ENCODE data around the gene PSMG3. TPM values are rescaled to one million over a fixed set of nuclear protein-coding genes. Genes with fewer than 3 reads are reported as not detected.

Gene PSMG3
- polyA plus RNA-seq, 2 donors, result 66.9 to 72.3 TPM

DNA sequence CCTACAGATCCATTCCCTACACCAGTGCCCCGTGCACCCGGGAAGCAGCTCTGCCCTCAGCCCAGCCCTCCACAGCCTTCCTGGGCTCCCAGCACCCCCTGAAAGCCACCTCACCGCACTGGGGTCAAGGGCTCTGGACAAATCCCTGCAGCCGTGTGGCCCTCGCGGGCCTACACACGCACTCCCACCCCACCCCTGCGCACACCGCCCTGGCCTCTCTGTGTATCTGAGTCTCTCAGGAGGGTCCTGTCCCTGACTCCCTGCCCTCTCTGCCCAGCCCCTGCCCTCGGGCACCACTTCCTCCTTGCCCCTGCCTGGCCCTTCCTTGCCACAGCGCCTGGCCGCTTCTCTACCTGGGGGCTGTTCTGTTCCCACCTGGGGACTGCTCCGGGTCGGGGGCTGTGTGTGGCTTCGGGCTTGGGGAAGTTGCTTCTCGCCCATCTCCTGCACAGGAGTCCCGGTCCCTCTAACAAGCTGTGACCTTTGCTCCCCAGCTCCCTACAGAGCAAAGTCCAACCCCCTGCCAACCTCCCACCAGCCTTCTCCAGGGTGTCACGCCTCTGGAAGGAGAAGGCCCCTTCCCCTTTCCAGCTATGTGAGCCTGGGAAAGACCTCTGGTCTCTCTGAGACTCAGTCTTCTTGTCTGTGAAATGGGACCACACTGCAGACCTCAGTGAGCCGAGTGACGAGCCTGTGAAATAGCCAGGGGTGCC, 15.3 kb downstream of the PSMG3 start:
- 70 to 82% methylated on average over 19 to 20 of the region's 20 CpGs for WGBS, 2 donors
- H3K9me3 ChIP-seq (ENCODE audit: control insufficient read depth in 2 of 2, insufficient read depth in 1 of 2, low read depth in 1 of 2, low read length in 1 of 2), result no peaks in the 10 kb centered on the region
- peaks cover 4 to 20% of the 10 kb centered on the region in 2 donors for H3K4me1 ChIP-seq (ENCODE audit: control insufficient read depth in 2 of 2, insufficient read depth in 2 of 2, low read length in 1 of 2)
- peaks cover 0 to 34% of the 10 kb centered on the region in 2 donors for H3K36me3 ChIP-seq (ENCODE audit: control insufficient read depth in 2 of 2, insufficient read depth in 2 of 2, low read length in 1 of 2)
- no peaks in the 10 kb centered on the region for H3K27me3 ChIP-seq (ENCODE audit: control insufficient read depth in 1 of 2, insufficient read depth in 2 of 2, low read length in 2 of 2)
- H3K4me3 ChIP-seq (ENCODE audit: low read depth in 1 of 2, low read length in 2 of 2), result no peak overlapping the region
- H3K27ac ChIP-seq (ENCODE audit: low read depth in 2 of 2, low read length in 1 of 2), result peak overlapping the region; percentile 36 to 88

GRCh38 chr7:1553512-1554210, 16.2 kb downstream of the PSMG3 start:
- Histone ChIP-seq H3K27ac (ENCODE audit: low read depth in 2 of 2, low read length in 1 of 2) (no peak overlapping the region), H3K36me3 (ENCODE audit: control insufficient read depth in 2 of 2, insufficient read depth in 2 of 2, low read length in 1 of 2) (peaks cover 0 to 42% of the 10 kb centered on the region in 2 donors), H3K4me3 (ENCODE audit: low read depth in 1 of 2, low read length in 2 of 2) (no peak overlapping the region), H3K9me3 (ENCODE audit: control insufficient read depth in 2 of 2, insufficient read depth in 1 of 2, low read depth in 1 of 2, low read length in 1 of 2) (no peaks in the 10 kb centered on the region), H3K4me1 (ENCODE audit: control insufficient read depth in 2 of 2, insufficient read depth in 2 of 2, low read length in 1 of 2) (peaks cover 4 to 18% of the 10 kb centered on the region in 2 donors), H3K27me3 (ENCODE audit: control insufficient read depth in 1 of 2, insufficient read depth in 2 of 2, low read length in 2 of 2) (no peaks in the 10 kb centered on the region)
- 87 to 90% methylated on average over 28 of the region's 28 CpGs for WGBS, 2 donors

- 85% methylated on average over 7 of the region's 7 CpGs for WGBS, 2 donors
- Histone ChIP-seq H3K4me3 (ENCODE audit: low read depth in 1 of 2, low read length in 2 of 2) (no peak overlapping the region), H3K36me3 (ENCODE audit: control insufficient read depth in 2 of 2, insufficient read depth in 2 of 2, low read length in 1 of 2) (peaks cover 0 to 57% of the 10 kb centered on the region in 2 donors), H3K27me3 (ENCODE audit: control insufficient read depth in 1 of 2, insufficient read depth in 2 of 2, low read length in 2 of 2) (no peaks in the 10 kb centered on the region), H3K27ac (ENCODE audit: low read depth in 2 of 2, low read length in 1 of 2) (no peak overlapping the region), H3K9me3 (ENCODE audit: control insufficient read depth in 2 of 2, insufficient read depth in 1 of 2, low read depth in 1 of 2, low read length in 1 of 2) (no peaks in the 10 kb centered on the region), H3K4me1 (ENCODE audit: control insufficient read depth in 2 of 2, insufficient read depth in 2 of 2, low read length in 1 of 2) (peaks cover 4 to 10% of the 10 kb centered on the region in 2 donors)
Measured at GRCh38 chr7:1552200-1552599, 17.6 kb downstream of the PSMG3 start.

DNA sequence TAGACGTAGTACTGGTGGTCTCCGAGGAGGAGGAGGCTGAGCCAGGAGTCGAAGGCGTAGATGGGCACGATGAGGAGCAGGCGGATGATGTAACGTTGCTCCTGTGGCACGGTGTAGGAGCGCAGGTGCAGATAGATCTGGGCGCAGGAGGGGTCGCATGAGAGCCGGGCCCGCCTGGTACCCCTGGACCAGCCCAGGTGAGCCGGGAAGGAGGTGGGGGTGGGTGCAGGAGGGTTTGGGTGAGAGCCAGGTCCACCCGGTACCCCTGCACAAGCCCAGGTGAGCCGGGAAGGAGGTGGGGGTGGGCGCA, 19.0 kb downstream of the PSMG3 start:
- Histone ChIP-seq H3K4me1 (ENCODE audit: control insufficient read depth in 2 of 2, insufficient read depth in 2 of 2, low read length in 1 of 2) (peaks cover 4 to 8% of the 10 kb centered on the region in 2 donors), H3K27me3 (ENCODE audit: control insufficient read depth in 1 of 2, insufficient read depth in 2 of 2, low read length in 2 of 2) (no peaks in the 10 kb centered on the region), H3K27ac (ENCODE audit: low read depth in 2 of 2, low read length in 1 of 2) (no peak overlapping the region), H3K4me3 (ENCODE audit: low read depth in 1 of 2, low read length in 2 of 2) (no peak overlapping the region), H3K9me3 (ENCODE audit: control insufficient read depth in 2 of 2, insufficient read depth in 1 of 2, low read depth in 1 of 2, low read length in 1 of 2) (no peaks in the 10 kb centered on the region), H3K36me3 (ENCODE audit: control insufficient read depth in 2 of 2, insufficient read depth in 2 of 2, low read length in 1 of 2) (peaks cover 0 to 62% of the 10 kb centered on the region in 2 donors)
- 93% methylated on average over 14 to 17 of the region's 17 CpGs for WGBS, 2 donors

DNA sequence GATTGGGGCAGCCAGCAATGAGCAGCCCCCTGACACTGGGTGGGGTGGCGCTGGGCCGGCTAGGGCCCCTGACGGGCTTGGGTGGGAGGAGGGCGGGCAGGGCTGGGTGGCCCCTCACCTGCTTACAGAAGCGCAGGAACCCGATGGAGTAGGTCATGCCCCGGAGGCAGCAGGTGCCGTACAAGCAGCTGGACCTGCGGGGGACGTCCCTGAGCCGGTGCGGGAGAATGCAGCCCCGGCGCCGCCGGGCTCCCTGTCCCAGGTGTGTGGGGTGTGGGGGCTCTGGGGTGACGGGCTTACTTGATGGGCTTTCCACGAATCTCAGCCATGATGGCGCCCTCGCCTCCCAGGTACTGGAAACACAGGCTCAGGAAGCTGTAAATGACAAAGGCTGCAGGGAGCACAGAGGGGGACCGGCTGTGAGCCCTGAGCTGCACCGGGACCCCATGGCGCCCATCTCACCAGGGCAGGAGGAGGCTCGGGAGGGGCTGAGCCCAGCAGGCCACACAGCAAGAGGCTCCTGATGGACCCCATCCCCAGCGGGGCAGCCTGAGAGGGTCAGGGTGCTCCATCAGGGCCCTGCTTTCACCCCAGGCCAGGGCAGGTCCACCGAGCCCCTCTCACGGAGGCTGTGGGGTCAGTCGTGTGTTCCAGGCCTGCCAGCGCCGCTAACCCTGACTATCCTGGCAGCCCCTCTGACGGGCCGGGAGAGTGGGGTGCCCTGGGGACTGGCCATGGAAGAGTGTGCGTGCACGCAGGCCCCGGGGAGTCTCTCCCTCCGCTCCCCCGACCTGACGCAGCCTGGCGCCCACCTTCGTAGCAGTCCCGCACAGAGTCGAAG, 19.6 kb downstream of the PSMG3 start:
- Histone ChIP-seq H3K27ac (ENCODE audit: low read depth in 2 of 2, low read length in 1 of 2) (no peak overlapping the region), H3K27me3 (ENCODE audit: control insufficient read depth in 1 of 2, insufficient read depth in 2 of 2, low read length in 2 of 2) (no peaks in the 10 kb centered on the region), H3K4me1 (ENCODE audit: control insufficient read depth in 2 of 2, insufficient read depth in 2 of 2, low read length in 1 of 2) (peaks cover 0 to 6% of the 10 kb centered on the region in 2 donors), H3K9me3 (ENCODE audit: control insufficient read depth in 2 of 2, insufficient read depth in 1 of 2, low read depth in 1 of 2, low read length in 1 of 2) (no peaks in the 10 kb centered on the region), H3K4me3 (ENCODE audit: low read depth in 1 of 2, low read length in 2 of 2) (no peak overlapping the region), H3K36me3 (ENCODE audit: control insufficient read depth in 2 of 2, insufficient read depth in 2 of 2, low read length in 1 of 2) (peaks cover 0 to 68% of the 10 kb centered on the region in 2 donors)
- WGBS, 2 donors, result 89 to 90% methylated on average over 35 to 42 of the region's 42 CpGs

- Histone ChIP-seq H3K27me3 (ENCODE audit: control insufficient read depth in 1 of 2, insufficient read depth in 2 of 2, low read length in 2 of 2) (no peaks in the 10 kb centered on the region), H3K4me1 (ENCODE audit: control insufficient read depth in 2 of 2, insufficient read depth in 2 of 2, low read length in 1 of 2) (peaks cover 0 to 10% of the 10 kb centered on the region in 2 donors), H3K4me3 (ENCODE audit: low read depth in 1 of 2, low read length in 2 of 2) (no peak overlapping the region), H3K9me3 (ENCODE audit: control insufficient read depth in 2 of 2, insufficient read depth in 1 of 2, low read depth in 1 of 2, low read length in 1 of 2) (no peaks in the 10 kb centered on the region), H3K36me3 (ENCODE audit: control insufficient read depth in 2 of 2, insufficient read depth in 2 of 2, low read length in 1 of 2) (peaks cover 0 to 63% of the 10 kb centered on the region in 2 donors), H3K27ac (ENCODE audit: low read depth in 2 of 2, low read length in 1 of 2) (no peak overlapping the region)
- WGBS, 2 donors, result 86% methylated on average over 27 of the region's 27 CpGs
Measured at GRCh38 chr7:1549357-1550004, 20.4 kb downstream of the PSMG3 start.

- Histone ChIP-seq H3K27ac (ENCODE audit: low read depth in 2 of 2, low read length in 1 of 2) (no peak overlapping the region), H3K27me3 (ENCODE audit: control insufficient read depth in 1 of 2, insufficient read depth in 2 of 2, low read length in 2 of 2) (no peaks in the 10 kb centered on the region), H3K36me3 (ENCODE audit: control insufficient read depth in 2 of 2, insufficient read depth in 2 of 2, low read length in 1 of 2) (peaks cover 0 to 67% of the 10 kb centered on the region in 2 donors), H3K4me1 (ENCODE audit: control insufficient read depth in 2 of 2, insufficient read depth in 2 of 2, low read length in 1 of 2) (peaks cover 0 to 16% of the 10 kb centered on the region in 2 donors), H3K4me3 (ENCODE audit: low read depth in 1 of 2, low read length in 2 of 2) (no peak overlapping the region), H3K9me3 (ENCODE audit: control insufficient read depth in 2 of 2, insufficient read depth in 1 of 2, low read depth in 1 of 2, low read length in 1 of 2) (no peaks in the 10 kb centered on the region)
- 83 to 86% methylated on average over 14 of the region's 14 CpGs for WGBS, 2 donors
Measured at GRCh38 chr7:1548944-1549343, 20.9 kb downstream of the PSMG3 start.

GRCh38 chr7:1548438-1548831, 21.4 kb downstream of the PSMG3 start:
- H3K4me1 ChIP-seq (ENCODE audit: control insufficient read depth in 2 of 2, insufficient read depth in 2 of 2, low read length in 1 of 2), result peaks cover 0 to 18% of the 10 kb centered on the region in 2 donors
- H3K27me3 ChIP-seq (ENCODE audit: control insufficient read depth in 1 of 2, insufficient read depth in 2 of 2, low read length in 2 of 2), result no peaks in the 10 kb centered on the region
- no peak overlapping the region for H3K4me3 ChIP-seq (ENCODE audit: low read depth in 1 of 2, low read length in 2 of 2)
- 75% methylated on average over 17 of the region's 17 CpGs for WGBS, 2 donors
- H3K36me3 ChIP-seq (ENCODE audit: control insufficient read depth in 2 of 2, insufficient read depth in 2 of 2, low read length in 1 of 2), result peaks cover 0 to 63% of the 10 kb centered on the region in 2 donors
- no peaks in the 10 kb centered on the region for H3K9me3 ChIP-seq (ENCODE audit: control insufficient read depth in 2 of 2, insufficient read depth in 1 of 2, low read depth in 1 of 2, low read length in 1 of 2)
- no peak overlapping the region for H3K27ac ChIP-seq (ENCODE audit: low read depth in 2 of 2, low read length in 1 of 2)

DNA sequence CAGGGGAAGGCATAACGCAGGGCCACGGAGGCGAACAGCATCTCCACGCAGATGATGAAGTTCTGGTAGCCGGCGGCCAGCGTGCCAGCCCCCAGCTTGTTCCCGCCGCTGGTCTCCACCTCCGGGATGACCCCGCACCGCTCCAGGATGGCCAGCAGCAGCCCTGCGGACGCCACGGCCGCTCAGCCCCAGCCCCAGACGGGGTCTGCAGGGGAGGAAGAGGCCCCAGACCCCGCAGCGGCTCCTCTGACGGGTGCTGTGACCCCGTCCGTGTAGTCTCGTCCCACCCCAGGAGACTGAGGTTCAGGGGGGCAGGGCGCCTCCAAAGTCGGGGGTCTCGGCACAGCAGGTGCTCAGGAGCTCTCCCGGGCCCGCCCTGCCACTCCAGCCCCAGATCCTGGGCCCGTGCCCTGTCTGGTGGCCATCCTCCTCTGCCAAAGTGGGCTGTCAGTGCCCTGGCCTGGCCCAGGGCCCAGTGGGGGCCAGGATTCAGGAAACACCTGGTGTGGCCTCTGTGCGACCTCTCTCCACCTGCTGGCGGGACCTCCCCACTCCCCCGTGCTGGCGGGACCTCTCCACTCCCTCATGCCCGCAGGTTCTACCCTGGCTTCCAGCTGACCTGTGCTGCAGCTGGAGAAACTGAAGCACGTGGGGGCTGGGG, 21.9 kb downstream of the PSMG3 start:
- Histone ChIP-seq H3K36me3 (ENCODE audit: control insufficient read depth in 2 of 2, insufficient read depth in 2 of 2, low read length in 1 of 2) (peaks cover 0 to 62% of the 10 kb centered on the region in 2 donors), H3K4me1 (ENCODE audit: control insufficient read depth in 2 of 2, insufficient read depth in 2 of 2, low read length in 1 of 2) (peaks cover 0 to 20% of the 10 kb centered on the region in 2 donors), H3K27me3 (ENCODE audit: control insufficient read depth in 1 of 2, insufficient read depth in 2 of 2, low read length in 2 of 2) (no peaks in the 10 kb centered on the region), H3K4me3 (ENCODE audit: low read depth in 1 of 2, low read length in 2 of 2) (no peak overlapping the region), H3K9me3 (ENCODE audit: control insufficient read depth in 2 of 2, insufficient read depth in 1 of 2, low read depth in 1 of 2, low read length in 1 of 2) (no peaks in the 10 kb centered on the region), H3K27ac (ENCODE audit: low read depth in 2 of 2, low read length in 1 of 2) (no peak overlapping the region)
- 80% methylated on average over 35 of the region's 35 CpGs for WGBS, 2 donors

All from esophagus (tissue), 2 donors.